ENCODE measurements around the gene METTL5. TPM values are rescaled to one million over a fixed set of nuclear protein-coding genes. Genes with fewer than 3 reads are reported as not detected.

METTL5 gene
- total RNA-seq, 1 experiment from 2014 or later: 97.3 TPM

DNA sequence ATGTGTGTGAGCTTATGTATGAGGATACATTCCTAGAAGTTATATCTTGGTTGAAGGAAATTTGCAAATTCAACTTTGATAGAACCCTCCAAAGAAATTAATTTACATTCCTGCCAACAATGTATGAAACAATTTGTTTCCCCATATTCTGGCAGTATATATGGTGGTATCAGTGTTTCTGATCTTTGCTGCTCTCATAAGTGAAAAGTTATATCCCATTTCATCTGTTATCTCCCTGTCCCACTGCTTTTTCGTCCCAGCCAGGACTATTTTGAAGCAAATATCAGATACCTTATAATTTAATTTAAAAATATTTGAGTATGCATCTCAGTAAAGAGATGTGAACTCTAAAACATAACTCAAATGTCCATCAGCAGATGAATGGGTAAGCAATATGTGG lies 9.7 kb upstream of the METTL5 start:
- no peak overlapping the region for H3K27ac ChIP-seq (ENCODE audit: low read depth, low read length, poor library complexity, severe bottlenecking)
- H3K27me3 ChIP-seq (replicated peaks; ENCODE audit: insufficient read depth, low read depth, low read length, poor library complexity): no peaks in the 10 kb centered on the region
- no peak overlapping the region for H3K4me3 ChIP-seq (ENCODE audit: low read depth, low read length, poor library complexity, severe bottlenecking)
- H3K4me1 ChIP-seq (ENCODE audit: insufficient read depth, low read length, poor library complexity, severe bottlenecking): no peaks in the 10 kb centered on the region
- intact Hi-C loops (cut with micrococcal nuclease; ENCODE audit: unreplicated experiment): no loop called here
- DNase-seq (ENCODE audit: low spot score): no peak
- no TSS peak for BruUV-seq (replicated peaks)
- TF ChIP-seq EZH2 (IDR thresholded peaks at IDR 0.05; ENCODE audit: borderline replicate concordance, low read depth, low read length, poor library complexity, severe bottlenecking): no peak
- TF ChIP-seq, protein P1, sequence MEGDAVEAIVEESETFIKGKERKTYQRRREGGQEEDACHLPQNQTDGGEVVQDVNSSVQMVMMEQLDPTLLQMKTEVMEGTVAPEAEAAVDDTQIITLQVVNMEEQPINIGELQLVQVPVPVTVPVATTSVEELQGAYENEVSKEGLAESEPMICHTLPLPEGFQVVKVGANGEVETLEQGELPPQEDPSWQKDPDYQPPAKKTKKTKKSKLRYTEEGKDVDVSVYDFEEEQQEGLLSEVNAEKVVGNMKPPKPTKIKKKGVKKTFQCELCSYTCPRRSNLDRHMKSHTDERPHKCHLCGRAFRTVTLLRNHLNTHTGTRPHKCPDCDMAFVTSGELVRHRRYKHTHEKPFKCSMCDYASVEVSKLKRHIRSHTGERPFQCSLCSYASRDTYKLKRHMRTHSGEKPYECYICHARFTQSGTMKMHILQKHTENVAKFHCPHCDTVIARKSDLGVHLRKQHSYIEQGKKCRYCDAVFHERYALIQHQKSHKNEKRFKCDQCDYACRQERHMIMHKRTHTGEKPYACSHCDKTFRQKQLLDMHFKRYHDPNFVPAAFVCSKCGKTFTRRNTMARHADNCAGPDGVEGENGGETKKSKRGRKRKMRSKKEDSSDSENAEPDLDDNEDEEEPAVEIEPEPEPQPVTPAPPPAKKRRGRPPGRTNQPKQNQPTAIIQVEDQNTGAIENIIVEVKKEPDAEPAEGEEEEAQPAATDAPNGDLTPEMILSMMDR (conservative IDR thresholded peaks at IDR 0.05; ENCODE audit: low read depth, low read length): no peak
- ChIA-PET CTCF (no interaction called here), POLR2A (ENCODE audit: low non-redundant PET) (no interaction called here)
- H3K9me3 ChIP-seq (ENCODE audit: low read depth, low read length, poor library complexity, severe bottlenecking): no peaks in the 10 kb centered on the region
- no peaks in the 10 kb centered on the region for H3K36me3 ChIP-seq (ENCODE audit: insufficient read depth, low read length, poor library complexity, severe bottlenecking)

DNA sequence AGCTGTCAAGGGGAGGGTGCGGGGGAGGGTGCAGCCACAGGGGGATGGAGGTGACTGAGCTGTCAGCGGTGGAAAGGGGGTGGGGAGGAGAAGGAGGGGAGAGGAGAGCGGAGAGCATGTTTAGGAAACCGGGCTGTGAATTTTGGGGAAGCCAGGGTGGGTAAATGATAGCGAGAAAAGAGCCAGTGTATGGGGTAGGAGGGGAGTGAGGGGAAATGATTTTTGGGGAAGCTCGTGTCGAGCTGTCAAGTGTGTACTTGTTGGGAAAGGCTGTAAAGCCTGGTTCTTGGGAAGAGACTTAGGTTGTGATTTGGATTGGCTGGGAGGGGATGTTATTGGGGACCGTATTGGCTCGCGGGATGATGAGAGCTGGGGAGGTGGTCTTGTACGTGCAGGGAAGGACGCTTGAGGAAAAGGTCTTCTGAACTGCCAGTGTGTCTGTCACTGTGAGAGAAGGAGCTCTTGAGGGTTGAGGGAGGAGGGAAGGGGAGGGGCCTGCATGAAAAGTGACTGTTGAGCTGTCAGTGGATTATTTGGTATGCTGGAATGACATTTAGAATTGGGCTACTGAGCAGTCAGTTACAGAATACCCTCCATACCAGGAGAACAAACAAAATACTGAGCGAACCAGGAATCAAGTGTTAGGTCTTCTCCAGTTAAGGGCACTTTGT lies 3.6 kb upstream of the METTL5 start:
- Histone ChIP-seq H3K4me1 (ENCODE audit: insufficient read depth, low read length, poor library complexity, severe bottlenecking) (peaks cover 15% of the 10 kb centered on the region), H3K4me3 (ENCODE audit: low read depth, low read length, poor library complexity, severe bottlenecking) (peak overlapping the region; percentile 94), H3K9me3 (ENCODE audit: low read depth, low read length, poor library complexity, severe bottlenecking) (no peaks in the 10 kb centered on the region), H3K27ac (ENCODE audit: low read depth, low read length, poor library complexity, severe bottlenecking) (peak overlapping the region; percentile 73), H3K36me3 (ENCODE audit: insufficient read depth, low read length, poor library complexity, severe bottlenecking) (no peaks in the 10 kb centered on the region), H3K27me3 (replicated peaks; ENCODE audit: insufficient read depth, low read depth, low read length, poor library complexity) (no peaks in the 10 kb centered on the region)
- no peak for TF ChIP-seq EZH2 (IDR thresholded peaks at IDR 0.05; ENCODE audit: borderline replicate concordance, low read depth, low read length, poor library complexity, severe bottlenecking)
- TF ChIP-seq, protein P1 (conservative IDR thresholded peaks at IDR 0.05; ENCODE audit: low read depth, low read length): no peak
- BruUV-seq (replicated peaks): no TSS peak
- POLR2A ChIA-PET (ENCODE audit: low non-redundant PET): no interaction called here
- peak; percentile 70 for DNase-seq (ENCODE audit: low spot score)
- intact Hi-C loops (cut with micrococcal nuclease; ENCODE audit: unreplicated experiment): loop anchor here (5.0 kb wide), 1 partner anchor 49 kb away; no protein-coding TSS in a partner anchor
- CTCF ChIA-PET: interaction anchor here (0.5 to 0.8 kb wide), 2 partner anchors 43 to 49 kb away, joined by 3 to 4 read pairs; no protein-coding TSS in a partner anchor

DNA sequence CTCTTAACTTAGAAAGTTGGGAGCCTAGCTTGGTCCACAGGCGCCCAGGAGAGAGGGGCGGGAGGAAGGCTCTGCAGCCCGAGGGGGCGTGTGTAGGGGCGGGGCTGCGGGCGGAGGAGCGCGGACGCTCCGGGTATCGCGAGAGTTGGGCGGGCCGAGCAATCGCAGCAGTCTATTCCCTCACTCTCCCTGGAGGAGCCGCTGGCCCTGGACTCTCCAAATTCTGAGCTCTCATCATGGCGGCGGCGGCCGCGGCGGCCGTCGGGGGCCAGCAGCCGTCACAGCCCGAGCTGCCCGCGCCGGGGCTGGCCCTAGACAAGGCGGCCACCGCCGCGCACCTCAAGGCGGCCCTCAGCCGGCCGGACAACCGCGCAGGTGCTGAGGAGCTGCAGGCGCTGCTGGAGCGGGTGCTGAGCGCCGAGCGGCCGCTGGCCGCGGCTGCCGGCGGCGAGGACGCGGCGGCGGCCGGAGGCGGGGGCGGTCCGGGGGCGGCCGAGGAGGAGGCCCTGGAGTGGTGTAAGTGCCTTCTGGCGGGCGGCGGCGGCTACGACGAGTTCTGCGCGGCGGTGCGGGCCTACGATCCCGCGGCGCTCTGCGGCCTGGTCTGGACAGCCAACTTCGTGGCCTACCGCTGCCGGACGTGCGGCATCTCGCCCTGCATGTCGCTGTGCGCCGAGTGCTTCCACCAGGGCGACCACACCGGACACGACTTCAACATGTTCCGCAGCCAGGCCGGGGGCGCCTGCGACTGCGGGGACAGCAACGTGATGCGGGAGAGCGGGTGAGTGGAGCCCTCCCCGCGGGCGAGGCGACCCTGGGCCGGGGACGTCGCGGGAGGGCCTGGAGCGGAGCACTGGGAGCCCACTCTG lies 2.8 kb upstream of the METTL5 start, which contains the start of gene UBR3:
Gene UBR3 (plus strand): TSS at position 183 of the 869 bp plus-strand sequence. CDS start 54 bp downstream, at position 237.
- peaks cover 17% of the 10 kb centered on the region for H3K4me1 ChIP-seq (ENCODE audit: insufficient read depth, low read length, poor library complexity, severe bottlenecking)
- CTCF ChIA-PET: interaction anchor here (0.6 kb wide), 1 partner anchor 50 kb away, joined by 3 read pairs; no protein-coding TSS in a partner anchor
- no TSS peak for BruUV-seq (replicated peaks)
- H3K9me3 ChIP-seq (ENCODE audit: low read depth, low read length, poor library complexity, severe bottlenecking): no peaks in the 10 kb centered on the region
- TF ChIP-seq EZH2 (IDR thresholded peaks at IDR 0.05; ENCODE audit: borderline replicate concordance, low read depth, low read length, poor library complexity, severe bottlenecking): no peak
- TF ChIP-seq, protein P1 (conservative IDR thresholded peaks at IDR 0.05; ENCODE audit: low read depth, low read length): no peak
- H3K27me3 ChIP-seq (replicated peaks; ENCODE audit: insufficient read depth, low read depth, low read length, poor library complexity): no peaks in the 10 kb centered on the region
- DNase-seq (ENCODE audit: low spot score): peak; percentile 95
- no peaks in the 10 kb centered on the region for H3K36me3 ChIP-seq (ENCODE audit: insufficient read depth, low read length, poor library complexity, severe bottlenecking)
- peak within 1 kb of the TSS; percentile 73 for H3K27ac ChIP-seq (ENCODE audit: low read depth, low read length, poor library complexity, severe bottlenecking)
- peak within 1 kb of the TSS; percentile 94 for H3K4me3 ChIP-seq (ENCODE audit: low read depth, low read length, poor library complexity, severe bottlenecking)
- intact Hi-C loops (cut with micrococcal nuclease; ENCODE audit: unreplicated experiment): loop anchor here (5.0 kb wide), 1 partner anchor 50 kb away; no protein-coding TSS in a partner anchor
- POLR2A ChIA-PET (ENCODE audit: low non-redundant PET): no interaction called here

Data from A673 (cell line).